GM18520 (cell line): ENCODE measurements around the gene TMEM132E.

Source experiments
- ATAC-seq: cut with Tn5 transposase; IDR thresholded peaks from one replicate; pipeline ENCODE4 v1.9.1; 2021; ENCODE audit not compliant: unreplicated experiment

Gene TMEM132E

GRCh38 chr17:34654881-34655276 is 75.5 kb downstream of the TMEM132E start:
- ATAC-seq: no peak

GRCh38 chr17:34656801-34657200 is 77.4 kb downstream of the TMEM132E start:
- no peak for ATAC-seq

DNA sequence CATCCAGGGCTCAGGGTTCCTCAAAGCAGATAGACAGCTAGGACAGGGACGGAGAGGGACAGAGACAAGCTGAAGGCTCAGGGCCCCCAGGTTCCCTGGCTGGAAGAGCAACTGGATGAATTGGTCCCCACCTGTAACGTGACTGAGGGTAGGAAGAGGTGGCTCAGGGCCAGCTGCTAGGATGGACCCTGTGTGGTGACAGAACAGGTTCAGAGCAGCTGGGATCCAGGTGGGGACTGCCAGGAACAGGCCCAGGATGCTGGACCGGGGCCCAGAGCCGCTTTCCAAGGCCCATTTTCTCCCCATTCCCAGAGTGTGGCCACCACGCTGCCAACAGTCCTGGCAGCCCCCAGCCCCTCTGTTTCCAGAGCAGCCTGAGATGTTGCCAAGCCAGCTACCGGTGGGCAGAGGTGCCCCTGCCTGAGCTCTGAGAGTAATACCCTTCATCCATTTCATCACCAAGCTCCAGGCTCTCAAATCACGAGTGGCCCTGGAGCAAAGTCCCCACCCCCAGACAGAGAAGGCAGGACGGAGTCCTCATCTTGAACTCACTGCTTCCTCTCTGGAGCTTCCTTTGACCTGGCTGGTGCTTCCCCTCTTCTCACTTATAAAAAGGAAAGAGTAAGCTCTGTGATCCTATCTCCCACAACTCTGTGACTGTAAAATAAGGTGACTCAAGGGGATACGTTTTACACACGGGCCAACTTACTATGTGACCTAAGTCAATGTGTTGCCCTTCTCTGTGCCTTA is 79.6 kb downstream of the TMEM132E start:
- ATAC-seq: no peak

- no peak for ATAC-seq
These were observed 84.3 kb downstream of the TMEM132E start for GRCh38 chr17:34663714-34664113.

DNA sequence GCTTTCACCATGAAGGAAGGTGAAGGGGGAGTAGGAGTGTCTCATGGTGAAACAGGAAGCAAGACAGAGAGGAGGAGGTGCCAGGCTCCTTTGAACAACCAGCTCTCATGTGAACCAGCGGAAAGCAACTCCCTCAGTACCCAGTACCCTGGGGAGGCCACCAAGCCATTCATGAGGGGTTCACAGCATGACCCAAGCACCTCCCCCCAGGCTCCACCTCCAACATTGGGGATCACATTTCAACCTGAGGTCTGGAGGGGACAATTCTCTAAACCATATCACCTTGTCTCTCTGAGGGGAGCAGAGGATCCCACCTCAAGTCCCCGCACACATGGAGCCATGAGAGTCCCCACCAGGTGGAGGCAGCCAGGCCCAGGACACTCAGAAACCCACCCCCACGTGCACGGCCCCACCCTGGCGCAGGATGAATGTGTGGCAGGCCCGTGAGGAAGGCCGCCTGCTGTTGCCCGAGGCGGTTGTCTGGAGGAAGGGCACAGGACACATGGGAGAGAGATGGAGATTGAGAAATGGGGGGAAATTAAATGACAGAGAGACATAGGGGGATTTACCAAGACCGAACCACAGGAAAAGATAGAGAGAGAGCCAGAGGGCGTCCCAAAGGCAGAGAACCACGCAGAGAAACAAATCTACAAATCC is 85.9 kb downstream of the TMEM132E start:
- ATAC-seq: no peak

DNA sequence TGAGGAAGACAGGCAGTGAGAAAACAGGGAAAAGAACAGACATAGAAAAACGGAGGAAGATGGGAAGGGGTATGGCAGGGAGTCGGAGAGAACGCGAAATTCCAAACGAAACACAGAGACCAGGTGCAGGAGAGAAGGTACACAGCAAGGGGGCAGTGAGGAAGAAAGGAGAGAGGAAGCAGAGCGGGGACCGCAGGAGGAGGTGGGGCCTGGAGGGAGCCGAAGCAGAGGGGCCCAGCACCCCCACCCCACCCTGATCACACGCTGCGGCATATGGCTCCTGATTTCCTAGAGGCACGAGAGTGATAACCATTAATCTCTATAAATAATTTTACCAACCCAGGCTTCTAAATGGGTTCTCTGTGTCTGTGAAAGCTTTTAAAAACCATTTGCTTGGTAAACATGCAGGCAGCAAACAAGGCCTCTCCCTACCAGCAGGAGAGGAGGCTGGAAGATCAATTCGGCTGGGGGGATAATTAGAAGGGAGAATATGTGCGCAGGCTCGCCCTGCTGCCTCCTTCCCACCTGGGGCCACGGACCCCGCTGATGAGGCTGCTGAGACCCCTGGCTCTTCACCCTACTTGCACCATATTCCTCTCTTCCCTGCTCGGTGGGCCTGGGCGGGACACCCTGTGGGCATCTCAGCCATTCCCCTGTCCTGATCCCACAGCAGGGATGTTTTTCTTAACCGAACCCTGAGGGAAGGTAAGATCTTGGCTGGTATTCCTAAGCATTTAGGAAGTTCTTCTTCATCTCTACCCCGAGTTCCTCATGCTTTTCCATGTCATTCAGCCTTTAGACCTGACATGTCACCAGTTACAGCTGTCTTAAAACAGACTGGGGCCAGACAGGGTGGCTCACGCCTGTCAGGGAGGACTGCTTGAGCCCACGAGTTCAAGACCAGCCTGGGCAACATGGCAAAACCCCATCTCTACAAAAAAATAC is 86.7 kb downstream of the TMEM132E start:
- ATAC-seq: no peak

GRCh38 chr17:34667656-34668055 is 88.3 kb downstream of the TMEM132E start:
- no peak for ATAC-seq

- no peak for ATAC-seq
These were observed 88.8 kb downstream of the TMEM132E start for GRCh38 chr17:34668206-34668605.

GRCh38 chr17:34669511-34669910 is 90.1 kb downstream of the TMEM132E start:
- ATAC-seq: no peak

GRCh38 chr17:34670618-34671017 is 91.2 kb downstream of the TMEM132E start:
- no peak for ATAC-seq

DNA sequence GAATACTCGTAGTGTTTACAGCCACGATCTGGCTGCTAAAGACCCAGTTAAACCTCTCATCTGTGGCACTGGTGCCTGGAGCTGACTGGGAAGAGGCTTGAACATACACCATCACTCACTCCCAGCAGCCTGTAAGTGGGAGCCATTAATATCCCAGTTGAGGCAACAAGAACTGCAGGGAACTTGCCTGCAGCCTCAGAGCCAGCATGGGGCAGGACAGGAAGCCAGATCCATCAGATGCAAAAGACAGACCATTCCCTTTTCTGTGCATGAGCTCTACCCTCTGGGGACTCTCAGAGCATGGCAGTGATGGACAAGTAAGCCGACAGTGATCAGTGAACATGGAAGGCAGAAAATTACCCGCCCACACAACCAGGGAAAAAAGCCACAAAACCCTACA is 91.8 kb downstream of the TMEM132E start:
- no peak for ATAC-seq

DNA sequence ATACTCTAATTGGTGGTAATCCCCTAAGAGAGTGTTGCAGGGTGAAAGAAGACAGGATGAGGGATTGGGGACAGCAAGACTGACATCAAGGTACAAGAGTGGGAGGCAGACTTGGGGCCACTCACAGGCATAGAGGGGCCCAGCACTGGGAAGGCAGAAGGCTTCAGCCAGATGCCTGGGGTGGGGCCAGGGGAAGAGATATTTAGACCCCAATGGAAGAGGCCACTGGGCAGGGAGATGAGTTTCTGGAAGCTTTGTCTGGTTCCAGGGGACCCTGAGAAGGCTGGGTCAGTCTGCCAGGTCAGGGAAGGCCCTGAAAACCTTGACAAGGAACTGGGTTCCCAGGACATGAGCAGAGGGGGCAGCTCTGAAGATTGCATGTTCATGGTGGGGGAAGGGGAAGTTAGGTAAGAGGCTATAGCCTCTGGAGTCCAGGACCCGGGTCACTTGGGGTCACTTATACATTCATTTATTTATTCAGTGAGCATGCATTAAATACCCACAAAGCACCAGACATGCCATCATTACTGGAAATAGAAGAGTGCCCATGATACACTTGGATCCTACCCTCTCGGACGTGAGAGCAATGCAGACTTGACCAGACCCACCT is 92.9 kb downstream of the TMEM132E start:
- no peak for ATAC-seq

GRCh38 chr17:34673516-34673915 is 94.1 kb downstream of the TMEM132E start:
- ATAC-seq: no peak

- ATAC-seq: no peak
These were observed 94.9 kb downstream of the TMEM132E start for GRCh38 chr17:34673995-34674890.

GRCh38 chr17:34675143-34675542 is 95.8 kb downstream of the TMEM132E start:
- no peak for ATAC-seq

DNA sequence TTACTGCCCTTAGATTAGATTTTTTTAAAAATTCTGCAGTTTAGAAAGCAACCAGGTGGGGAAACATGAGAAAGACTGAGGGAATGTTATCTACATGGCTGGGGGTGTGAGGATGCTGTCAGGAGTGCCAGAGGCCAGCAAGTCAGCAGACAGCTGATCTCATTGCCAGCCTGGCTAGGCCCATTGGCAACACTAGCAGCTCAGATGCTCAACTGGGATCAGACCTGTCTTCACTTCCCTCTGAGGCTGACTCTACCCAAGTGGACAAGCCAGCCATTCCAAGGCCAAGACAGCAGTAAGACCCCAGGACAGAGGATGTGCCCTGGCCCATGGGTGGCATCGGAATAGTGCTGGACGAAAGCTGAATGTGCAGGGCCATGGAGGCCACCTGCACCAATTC is 96.2 kb downstream of the TMEM132E start:
- no peak for ATAC-seq

DNA sequence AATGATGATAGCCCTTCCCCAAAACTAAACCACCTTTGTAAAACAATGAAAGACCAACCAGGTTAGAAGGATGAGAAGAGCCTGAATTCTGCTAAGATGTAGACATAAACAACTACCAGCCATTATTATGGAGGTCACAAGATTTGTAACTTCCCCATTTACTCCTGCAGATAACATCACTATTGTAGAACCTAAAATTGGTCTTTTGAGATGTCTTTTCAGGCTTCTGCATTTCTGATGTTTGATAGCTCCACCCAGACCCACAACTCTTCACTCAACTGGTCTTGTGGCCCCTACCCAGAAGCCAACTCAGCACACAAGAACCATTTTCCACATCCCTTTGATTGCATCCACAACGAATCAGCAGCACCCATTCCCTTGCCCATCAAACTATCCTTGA is 100.8 kb downstream of the TMEM132E start:
- ATAC-seq: no peak

- ATAC-seq: no peak
These were observed 102.9 kb downstream of the TMEM132E start for GRCh38 chr17:34682305-34682704.

- ATAC-seq: no peak
These were observed 104.0 kb downstream of the TMEM132E start for GRCh38 chr17:34683390-34683789.
